Body of pancreas (tissue), 4 donors: ENCODE results near the gene CPSF3.

Experiments used
- CTCF ChIP-seq, 7 experiments: fragments of 450-650 bp in 4 of 7; fragments of 200-600 bp in 3 of 7; sonication (generic) in 3 of 7; IDR thresholded peaks; one replicate each; pipeline ENCODE4 v1.5.1; 2016 to 2019; ENCODE audit warnings: antibody characterized with exemption in 7 of 7
- POLR2A ChIP-seq, 3 donors: fragments of 450-650 bp; IDR thresholded peaks; one replicate each; pipeline ENCODE4 v1.6.1; 2016; ENCODE audit warnings: antibody characterized with exemption in 3 of 3, mild to moderate bottlenecking in 2 of 3

GRCh38 chr2:9483107-9483506 is 59.7 kb downstream of the CPSF3 start:
- TF ChIP-seq CTCF (IDR thresholded peaks at IDR 0.05) (no peak), POLR2A (IDR thresholded peaks at IDR 0.05) (no peak)
